ENCODE measurements around the gene DLL4. TPM values are rescaled to one million over a fixed set of nuclear protein-coding genes. Genes with fewer than 3 reads are reported as not detected.

DLL4 gene
- total RNA-seq, 4 donors from 2014 or later: 7.8 to 15.3 (median 12.3) TPM

- DNase-seq: no peak
- TF ChIP-seq POLR2A (IDR thresholded peaks at IDR 0.05) (no peak), CTCF (IDR thresholded peaks at IDR 0.05) (no peak)
- Histone ChIP-seq H3K27ac (no peak overlapping the region), H3K4me3 (no peak overlapping the region), H3K9me3 (no peaks in the 10 kb centered on the region), H3K4me1 (peaks cover 0 to 12% (median 0%) of the 10 kb centered on the region in 4 donors), H3K27me3 (no peaks in the 10 kb centered on the region), H3K36me3 (no peaks in the 10 kb centered on the region)
Observed at GRCh38 chr15:40914013-40914412, 15.1 kb upstream of the DLL4 start.

GRCh38 chr15:40914486-40914885, 14.7 kb upstream of the DLL4 start:
- no peaks in the 10 kb centered on the region for H3K9me3 ChIP-seq
- H3K27me3 ChIP-seq: no peaks in the 10 kb centered on the region
- DNase-seq: no peak
- no peak overlapping the region for H3K4me3 ChIP-seq
- H3K4me1 ChIP-seq: peaks cover 0 to 7% (median 0%) of the 10 kb centered on the region in 4 donors
- no peak overlapping the region for H3K27ac ChIP-seq
- H3K36me3 ChIP-seq: no peaks in the 10 kb centered on the region
- TF ChIP-seq POLR2A (IDR thresholded peaks at IDR 0.05) (no peak), CTCF (IDR thresholded peaks at IDR 0.05) (no peak)

- TF ChIP-seq CTCF (IDR thresholded peaks at IDR 0.05) (no peak), POLR2A (IDR thresholded peaks at IDR 0.05) (no peak)
- H3K27ac ChIP-seq: no peak overlapping the region
- H3K27me3 ChIP-seq: no peaks in the 10 kb centered on the region
- no peak for DNase-seq
- no peaks in the 10 kb centered on the region for H3K4me1 ChIP-seq
- H3K4me3 ChIP-seq: no peak overlapping the region
- no peaks in the 10 kb centered on the region for H3K9me3 ChIP-seq
- H3K36me3 ChIP-seq: no peaks in the 10 kb centered on the region
Observed at GRCh38 chr15:40915116-40915661, 14.0 kb upstream of the DLL4 start.

GRCh38 chr15:40915679-40916078, 13.5 kb upstream of the DLL4 start:
- H3K9me3 ChIP-seq: no peaks in the 10 kb centered on the region
- H3K27ac ChIP-seq: no peak overlapping the region
- no peaks in the 10 kb centered on the region for H3K36me3 ChIP-seq
- no peaks in the 10 kb centered on the region for H3K27me3 ChIP-seq
- DNase-seq: no peak
- H3K4me1 ChIP-seq: no peaks in the 10 kb centered on the region
- no peak for TF ChIP-seq CTCF (IDR thresholded peaks at IDR 0.05)
- TF ChIP-seq POLR2A (IDR thresholded peaks at IDR 0.05): no peak
- H3K4me3 ChIP-seq: no peak overlapping the region

GRCh38 chr15:40917585-40917984, 11.6 kb upstream of the DLL4 start:
- TF ChIP-seq CTCF (IDR thresholded peaks at IDR 0.05): no peak
- no peak for TF ChIP-seq POLR2A (IDR thresholded peaks at IDR 0.05)
- Histone ChIP-seq H3K27me3 (no peaks in the 10 kb centered on the region), H3K36me3 (no peaks in the 10 kb centered on the region), H3K4me3 (no peak overlapping the region), H3K27ac (peak overlapping the region in 2 of 4 donors; percentile 26 to 49), H3K9me3 (no peaks in the 10 kb centered on the region), H3K4me1 (peaks cover 0 to 9% (median 0%) of the 10 kb centered on the region in 4 donors)
- DNase-seq: no peak

Measured in Peyer's patch (tissue), 4 donors.